NK-92 treated with Interleukin-12 subunit alpha and Interleukin-12 subunit beta, amount 100 ng/mL, for 24 hours (cell line): ENCODE data around the gene NEURL1.

Experiments
- DNase-seq: peaks from one replicate; lab custom pipeline; 2025; lab: John Stamatoyannopoulos, UW

Gene NEURL1

DNA sequence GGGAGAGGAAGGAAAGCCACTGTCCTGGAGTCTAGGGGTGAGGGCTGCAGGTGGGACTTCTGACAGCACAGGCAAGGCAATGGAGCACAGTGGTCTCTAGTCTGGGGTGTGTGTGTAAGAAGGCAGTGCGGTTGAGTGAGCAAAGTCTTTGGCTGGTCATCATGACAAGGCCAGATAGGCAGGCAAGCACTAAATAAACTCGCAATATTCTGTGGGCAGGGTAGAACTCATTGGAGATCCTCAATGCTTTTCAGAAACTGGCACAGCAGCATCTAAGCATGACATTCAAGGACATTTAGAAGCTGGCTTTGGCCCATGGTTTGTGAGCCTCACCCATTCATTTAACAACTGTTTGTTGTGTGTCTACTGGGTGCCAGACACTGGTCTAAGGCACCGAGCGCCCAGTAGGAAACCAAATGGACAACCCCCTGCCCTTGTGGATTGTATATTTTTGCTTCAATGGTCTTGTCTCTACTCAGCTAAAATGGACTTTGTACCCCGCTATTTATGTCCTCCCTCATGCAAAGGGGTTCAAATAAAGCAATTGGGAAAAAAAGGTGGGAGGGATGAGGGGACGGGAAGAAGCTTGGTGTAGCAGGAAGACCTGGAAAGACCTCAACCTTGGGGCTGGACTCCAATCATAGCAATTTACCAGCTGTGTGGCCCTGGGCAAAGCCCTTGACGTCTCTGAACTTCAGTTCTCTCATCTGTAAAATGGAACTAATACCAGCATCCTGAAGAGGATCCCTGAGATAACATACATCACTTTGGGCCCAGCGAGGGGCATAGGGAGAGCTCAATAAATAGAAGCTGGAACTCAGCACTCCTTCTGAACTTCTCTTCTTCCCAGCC is 116.0 kb downstream of the NEURL1 start:
- no peak for DNase-seq

DNA sequence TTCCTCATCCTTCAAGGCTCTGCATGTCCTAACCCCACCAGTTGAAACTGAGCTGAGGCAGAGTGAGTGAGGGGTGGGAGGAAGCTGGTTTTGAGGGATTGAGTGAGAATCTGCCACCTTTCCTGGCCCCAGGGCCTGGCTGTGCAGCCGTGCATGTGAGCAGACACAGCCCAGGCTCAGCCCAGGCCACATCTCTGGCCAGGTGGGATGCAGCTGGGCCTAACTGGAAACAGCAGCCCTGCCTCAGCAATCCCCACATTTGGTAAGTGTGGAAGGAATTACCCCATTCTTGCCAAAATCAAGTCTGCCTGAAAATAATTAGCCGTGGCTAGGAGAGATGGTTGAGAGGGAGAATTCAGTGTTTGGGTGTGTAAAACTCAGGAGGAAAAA is 116.6 kb downstream of the NEURL1 start:
- DNase-seq, result no peak

DNA sequence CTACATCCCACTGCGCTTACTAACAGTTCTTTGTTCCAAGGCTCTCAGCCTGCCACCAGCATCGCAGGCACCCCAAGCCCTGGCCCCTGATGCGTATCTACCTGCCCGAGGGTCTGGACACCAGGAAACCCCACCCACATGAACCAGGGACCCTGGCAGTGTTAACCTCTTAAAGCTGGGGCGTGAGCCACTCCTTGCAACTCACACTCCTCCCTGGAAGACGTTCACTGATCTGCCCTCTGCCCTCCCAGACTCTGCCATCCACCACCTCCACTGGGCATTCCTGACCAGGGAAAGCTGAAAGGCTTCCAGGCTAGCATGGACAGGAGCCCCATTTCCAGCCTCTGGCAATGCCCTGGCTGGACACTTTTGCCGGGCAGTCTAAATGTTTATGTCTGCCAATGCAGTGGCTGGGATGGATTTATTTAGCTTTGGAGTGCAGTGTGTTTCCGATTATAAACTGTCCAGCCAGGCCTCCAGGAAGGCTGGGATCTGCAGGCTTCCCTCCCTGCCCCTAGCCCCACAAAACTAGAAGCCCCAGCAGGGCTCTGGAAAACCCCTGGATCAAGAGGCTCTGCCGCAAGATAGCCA is 117.5 kb downstream of the NEURL1 start:
- no peak for DNase-seq

DNA sequence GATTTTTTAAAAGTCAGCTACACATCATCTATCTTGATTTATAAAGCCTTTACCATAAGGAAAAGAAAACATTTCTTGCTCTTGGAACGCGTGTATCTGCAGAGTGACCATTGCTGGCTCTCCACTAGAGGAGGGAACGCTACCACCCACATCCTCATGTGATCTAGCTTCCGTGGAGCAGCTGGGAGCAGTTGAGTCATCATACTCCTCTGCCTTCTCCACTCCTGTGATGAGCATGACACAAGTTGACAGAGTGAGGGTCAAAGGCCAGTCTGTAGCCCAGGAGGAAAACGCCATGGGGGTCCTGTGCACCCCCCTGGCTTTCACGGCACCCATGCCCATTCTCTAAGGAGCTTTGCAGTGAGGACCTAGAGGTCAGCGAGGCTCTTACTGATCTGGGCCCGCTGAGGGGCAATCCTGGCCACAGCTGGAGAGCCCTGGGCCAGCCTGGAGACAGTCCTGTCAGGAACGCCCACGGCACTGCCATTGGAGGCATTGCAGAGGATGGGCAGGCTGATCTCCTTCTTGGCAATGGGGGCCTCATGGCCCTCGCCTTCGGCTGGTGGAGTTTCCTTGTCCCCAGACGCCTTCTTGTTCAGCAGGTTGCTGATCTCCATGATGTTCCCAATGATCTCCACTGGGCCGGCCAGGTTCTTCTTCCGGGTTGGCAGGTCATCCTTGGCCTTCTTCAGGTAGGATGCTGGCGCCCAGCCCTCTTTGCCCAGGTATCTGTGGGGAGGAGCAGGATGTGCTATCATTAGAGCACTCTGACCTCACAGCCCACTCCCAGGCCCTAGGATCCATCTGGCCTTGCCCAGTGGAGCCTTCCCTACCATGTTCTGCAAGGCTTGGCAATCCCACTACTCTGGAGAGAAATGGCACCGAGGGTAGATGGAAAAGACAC is 119.2 kb downstream of the NEURL1 start:
- DNase-seq, result no peak

DNA sequence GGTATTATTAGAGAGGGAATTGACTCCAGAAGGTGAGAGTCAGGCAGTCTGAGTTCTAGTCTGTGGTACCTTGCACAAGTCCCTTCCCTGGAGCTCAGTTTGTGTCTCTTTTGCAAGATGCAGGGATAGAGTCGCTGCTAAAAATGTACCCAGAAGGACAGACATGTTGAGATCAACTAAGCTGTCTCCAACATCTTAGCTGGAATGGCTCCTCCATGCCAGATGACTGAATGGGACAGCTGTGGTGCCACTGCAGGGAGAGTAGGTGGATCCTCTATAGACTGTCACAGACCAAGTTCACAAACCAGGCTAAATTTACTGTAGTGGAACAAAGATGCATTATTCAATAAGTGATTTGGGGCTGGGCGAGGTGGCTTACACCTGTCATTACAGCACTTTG is 120.1 kb downstream of the NEURL1 start:
- no peak for DNase-seq

DNA sequence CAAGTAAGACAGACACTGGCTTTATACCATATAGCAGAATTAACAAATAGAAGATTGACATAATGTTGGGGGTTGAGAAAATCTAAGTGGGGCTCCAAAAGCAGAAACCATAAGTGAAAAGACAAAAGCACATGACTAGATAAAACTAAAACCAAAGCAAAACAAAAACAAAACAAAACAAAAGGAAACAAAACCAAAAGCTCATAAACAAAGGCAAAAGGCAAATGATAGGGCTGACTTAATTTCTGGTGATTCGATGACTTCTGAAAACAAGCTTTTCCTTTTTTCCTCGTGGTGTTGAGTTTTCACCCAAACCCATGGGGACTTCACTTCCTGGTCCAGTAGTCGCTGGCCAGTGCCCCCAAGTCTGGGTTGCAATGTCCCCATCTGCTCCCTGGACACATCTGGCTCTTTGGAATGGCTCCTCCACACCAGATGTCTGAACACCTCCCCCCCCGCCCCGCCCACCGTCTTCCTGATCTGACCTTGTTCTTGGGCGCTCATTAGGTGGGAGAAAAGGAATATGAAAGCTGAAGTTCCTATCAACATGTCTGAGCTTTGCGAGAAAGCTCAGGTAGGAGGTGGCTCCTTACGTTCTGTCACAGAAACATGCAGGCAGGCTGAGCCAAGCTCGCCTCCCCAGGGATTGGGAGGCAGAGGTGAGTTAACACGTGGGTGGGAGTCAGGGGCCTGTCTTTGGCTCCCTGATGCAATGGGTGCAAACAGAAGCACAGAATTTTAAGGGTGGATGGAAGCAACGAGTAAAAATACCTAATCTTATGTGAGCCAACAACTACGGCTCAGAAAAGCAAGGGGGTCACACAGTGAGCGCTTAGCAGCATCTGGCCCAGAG is 121.0 kb downstream of the NEURL1 start:
- DNase-seq, result no peak

DNA sequence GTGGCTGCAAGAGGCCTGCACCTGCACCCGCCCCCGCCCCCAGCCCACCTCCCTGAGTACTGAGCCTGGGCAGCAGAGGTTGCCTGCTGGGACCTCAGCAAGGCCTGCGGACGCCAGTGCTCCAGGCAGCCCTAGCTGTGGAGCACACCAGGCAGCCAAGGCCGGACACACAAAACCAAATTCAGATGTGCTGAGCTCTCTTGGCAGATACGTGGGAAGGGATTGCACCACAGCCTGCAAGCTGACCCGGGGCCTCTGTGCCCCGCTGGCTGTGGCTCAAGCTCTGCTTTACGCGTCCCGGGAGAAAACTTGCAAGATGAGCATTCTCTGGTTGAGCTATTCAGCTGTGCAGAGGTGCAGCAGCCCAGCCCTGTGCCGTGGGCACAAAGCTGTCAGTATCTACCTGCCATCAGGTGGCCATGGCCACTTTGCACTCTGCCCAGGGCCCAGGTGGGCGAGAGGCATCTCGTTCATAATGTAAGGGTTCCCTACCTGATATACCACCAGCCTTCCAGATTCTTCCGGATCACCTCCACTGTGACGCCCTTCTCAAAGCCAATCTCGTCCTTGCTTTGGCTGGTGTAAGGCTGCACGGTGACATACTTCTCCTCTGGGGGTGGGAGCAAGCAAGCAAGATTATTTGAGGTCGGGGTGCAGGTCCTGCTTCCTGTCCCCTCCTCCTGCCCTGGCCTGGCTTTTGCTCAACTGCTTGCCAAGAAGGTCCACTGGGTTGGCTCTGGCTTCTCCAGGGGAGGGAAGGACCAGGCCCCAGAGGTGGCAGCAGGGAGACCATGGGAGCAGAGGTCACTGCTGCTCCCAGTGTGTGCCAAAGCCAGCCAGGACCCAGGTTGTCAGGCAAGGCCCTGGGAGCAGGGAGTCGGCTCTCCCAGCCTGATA is 123.4 kb downstream of the NEURL1 start:
- DNase-seq, result no peak

DNA sequence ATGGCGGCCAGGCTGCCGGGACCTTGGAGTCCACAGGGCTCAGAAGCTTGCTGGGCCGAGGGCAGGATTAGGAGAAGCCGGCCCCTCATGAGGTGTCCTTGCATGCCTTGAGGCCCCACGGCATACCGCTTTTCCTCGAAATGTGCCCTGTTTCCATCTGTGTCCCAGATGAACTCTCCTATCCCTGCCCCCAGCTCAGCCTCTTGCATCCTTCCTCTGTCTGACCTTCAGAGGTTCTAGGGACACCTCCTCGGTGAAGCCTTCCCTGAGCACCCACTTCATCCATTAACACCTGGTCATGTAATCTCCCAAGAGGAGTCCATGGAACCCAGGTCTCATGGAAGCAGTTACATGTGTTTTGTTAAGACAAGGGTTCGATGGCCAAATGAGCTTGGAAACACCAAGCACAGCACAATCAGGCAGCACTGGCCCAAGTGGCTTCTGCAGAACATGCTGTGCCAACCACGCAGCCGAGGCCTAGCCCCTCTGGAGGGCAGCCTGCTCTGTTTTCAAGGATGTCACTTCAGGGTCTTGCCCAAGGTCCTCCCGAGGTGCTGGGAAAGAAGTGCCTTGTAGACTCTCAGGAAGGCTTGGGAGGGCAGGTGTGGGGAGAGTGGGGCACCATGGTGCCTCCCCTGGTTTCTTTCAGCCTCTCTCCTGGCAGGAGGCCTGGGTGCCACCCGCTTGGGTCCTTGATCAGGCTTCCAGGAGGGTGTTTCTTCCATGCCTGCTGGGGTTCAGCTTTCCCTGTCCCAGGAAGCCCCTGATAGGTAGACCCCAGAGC is 124.3 kb downstream of the NEURL1 start:
- no peak for DNase-seq

DNA sequence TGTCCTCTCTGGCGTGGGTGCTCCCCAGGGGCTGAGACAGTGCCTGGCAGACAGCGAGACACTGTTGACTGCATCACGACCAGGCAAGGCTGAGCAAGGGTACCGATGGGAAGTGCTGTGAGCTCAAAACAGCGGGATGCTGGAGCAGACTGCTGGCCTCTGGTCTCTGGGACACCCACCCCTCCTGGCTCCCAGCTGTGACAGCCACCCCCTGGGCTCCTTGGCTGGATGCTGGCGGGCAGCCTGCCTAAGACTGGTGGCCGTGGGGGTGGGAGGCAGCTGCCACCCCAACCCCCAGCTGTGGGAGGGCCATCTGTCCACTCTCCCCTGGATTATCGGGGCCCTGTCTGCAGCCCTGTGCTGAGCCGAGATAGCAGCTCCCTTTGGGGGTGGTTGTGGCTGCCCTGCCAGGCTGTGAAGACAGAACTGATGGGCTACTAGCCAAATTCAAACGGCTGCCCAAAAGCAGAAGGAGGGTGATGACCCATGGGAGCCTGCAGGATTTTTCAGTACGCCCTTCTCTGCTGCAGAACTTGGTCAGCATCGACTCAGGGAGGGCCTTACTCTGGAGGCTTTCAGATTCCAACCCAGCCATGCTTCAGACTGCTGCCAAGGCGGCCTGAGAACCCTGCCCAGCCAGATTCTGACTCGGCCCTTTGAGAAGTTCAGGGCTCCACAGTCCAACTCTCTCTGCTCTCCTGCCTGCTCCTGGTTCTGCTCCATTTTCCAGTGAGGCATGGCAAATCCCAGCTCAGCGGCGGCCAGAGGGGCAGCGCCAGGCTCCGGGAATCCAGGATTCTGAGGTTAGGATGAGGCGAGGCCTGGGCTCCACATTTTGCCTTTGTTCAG is 125.3 kb downstream of the NEURL1 start:
- no peak for DNase-seq

DNA sequence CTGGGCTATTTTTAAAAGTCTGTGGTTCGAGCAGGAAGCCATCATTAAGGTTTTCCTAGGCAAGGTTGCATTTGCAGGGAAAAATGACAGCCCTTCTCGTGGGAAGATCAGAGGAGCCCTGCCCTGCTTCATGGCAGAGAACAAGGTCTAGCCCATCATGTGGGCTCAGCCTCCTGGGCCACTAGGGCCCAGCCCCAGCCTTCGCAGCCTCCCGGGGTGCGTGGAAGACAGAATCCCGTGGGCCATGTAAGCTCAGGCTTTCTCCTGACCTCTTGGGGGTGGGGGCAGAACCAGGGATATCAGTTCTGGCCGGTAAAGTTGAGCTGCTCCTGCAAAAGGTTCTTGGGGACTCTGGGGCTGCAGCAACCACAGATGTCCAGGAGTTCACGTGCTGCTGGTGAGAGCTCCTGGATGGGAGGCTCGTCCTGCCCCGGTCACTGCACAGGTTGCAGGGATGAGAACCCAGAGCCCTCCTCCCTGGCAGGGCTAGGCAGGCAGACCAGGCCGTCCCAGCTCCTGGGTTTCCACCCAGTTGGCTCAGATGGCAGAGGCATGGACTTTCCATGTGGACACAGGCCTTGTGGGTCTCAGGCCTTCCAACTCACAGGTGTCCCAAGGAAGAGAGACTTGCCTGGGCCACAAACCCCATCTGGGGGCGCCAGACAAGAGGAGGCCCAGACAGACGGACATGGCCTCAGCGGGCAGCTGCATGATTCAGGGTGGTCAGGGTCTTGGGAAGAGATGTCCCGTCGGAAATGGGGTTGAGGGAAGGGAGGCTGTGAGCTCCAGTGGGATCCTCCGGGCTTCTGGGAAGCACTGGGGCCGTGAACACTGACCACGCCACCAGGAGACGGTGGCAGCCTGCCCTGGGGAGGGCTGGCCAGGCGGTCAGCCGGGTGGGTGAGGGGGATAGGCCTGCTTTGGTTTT is 126.2 kb downstream of the NEURL1 start:
- DNase-seq, result no peak

DNA sequence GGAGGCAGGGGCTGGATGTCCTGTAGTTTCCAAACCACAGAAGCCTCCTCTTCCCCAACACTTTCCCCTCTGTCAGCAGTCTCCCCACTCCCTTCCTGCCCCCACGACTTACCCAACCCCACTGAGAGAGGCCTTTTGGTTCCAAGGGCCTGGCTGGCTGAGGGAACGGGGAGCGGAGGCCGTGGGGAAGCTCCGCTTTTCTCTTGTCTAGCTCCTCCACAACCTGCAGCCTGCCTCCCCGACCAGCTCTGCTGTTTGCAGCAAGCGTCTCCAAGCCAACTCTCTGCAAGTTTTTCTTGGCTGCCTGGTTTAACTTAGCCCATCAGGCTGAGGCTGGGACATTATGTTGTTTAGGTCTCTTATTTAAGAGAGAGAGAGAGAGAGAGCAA is 126.8 kb downstream of the NEURL1 start:
- DNase-seq, result no peak

DNA sequence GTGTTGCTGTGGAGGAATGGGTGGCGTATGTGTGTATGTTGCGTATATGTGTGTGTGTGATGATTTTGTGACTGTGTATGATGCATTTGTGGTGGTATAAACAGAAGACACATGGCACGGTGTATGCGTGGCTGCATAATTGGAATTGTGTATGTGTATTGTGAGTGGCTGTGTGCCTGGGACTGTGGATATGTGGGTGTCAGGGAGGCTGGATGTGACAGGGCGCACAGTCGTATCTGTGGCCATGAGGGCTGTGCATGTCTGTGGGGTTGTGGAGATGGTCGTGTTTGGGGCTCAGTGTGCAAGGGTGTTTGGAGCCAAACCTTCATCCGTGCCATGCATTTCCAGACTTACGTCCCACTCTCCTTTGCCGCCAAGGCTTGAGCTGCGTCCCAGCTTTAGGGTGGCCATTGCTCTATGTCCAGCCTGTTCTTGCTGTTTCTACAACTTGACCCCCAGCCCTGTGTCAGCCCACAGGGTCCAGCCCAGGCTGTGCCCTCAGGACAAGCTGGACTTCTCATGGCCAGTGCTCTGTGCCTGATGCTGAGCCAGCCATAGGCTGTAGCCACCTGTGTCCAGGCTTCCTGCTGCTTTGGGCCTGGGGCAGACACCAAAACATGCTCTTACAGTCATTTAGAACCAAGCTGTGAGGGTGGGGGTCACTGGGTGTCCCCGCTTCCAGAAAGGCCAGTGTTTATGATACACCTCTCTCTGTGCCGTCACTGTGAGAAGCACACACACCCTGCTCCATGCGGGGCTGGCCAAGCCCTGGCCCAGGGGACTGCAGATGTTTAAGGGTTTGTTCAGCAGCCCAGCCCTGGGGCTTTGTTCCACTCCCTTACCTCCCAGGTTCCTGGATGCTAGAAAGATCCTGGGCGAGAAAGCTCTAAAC is 127.6 kb downstream of the NEURL1 start:
- no peak for DNase-seq

DNA sequence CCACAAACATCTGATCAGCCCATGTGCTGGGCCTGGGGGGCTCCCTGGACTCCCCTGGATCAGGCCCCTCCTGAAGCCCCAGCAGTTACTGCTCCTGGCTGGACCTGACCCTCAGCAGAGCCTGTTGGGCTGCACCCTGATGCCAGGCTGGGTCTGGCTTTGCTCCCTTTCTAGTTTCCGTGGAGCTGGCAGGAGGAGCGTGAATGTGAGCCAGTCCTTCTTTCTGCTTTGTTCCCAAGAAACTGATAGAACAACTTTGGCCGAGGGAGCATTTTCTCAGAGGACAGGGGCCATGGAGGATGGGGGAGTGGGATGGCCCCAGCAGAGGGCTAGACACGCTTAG is 128.2 kb downstream of the NEURL1 start:
- DNase-seq, result no peak

DNA sequence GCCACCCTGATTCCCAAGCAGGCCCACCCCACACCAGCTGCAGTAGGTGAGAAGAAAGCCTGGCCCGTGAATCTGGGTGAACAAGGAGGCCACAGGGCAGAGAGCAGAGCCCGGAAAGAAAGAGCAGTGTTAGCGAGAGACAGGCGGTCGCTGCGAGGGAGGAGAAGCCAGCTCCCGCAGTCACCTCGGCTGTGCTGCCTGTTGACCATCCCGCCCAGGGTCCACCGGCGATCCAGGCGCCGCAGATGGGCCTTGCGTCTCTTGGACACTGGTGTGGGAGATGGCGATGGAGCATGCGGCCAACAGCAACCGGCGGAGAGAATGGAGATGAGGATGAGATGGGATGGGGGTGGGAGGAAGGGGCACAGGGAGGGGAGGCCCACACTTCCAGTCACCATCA is 128.8 kb downstream of the NEURL1 start:
- DNase-seq, result no peak

DNA sequence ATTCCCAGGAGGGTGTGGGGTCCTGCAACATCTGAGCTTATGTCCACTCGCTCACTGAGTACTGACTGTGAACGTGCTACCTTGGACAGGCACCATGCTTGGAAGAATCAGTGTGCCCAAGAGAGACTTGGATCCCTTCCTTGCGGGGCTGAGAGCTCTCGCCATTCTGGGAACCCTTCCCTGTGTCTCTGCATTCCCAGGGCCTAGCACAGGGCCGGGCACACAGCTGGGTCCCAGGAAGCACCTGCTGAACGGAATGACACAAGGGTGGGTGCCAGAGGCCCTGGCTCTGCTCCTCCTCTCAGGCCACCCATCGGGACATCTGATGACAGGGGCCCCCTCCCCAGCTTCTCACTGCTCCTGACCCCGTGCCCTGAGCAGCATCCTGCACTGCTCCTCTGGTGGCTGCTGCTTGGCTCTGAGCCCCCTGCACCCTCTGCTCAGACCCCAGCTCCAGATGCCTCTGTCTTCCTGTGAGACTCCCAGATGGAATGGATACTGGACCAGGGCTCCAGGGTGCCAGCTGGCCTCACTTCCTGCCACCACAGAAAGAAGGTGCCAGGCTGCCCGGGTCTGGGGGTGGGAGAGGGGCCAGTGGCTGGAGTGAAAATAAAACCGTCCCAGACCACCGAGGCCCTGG is 129.6 kb downstream of the NEURL1 start:
- DNase-seq, result no peak

DNA sequence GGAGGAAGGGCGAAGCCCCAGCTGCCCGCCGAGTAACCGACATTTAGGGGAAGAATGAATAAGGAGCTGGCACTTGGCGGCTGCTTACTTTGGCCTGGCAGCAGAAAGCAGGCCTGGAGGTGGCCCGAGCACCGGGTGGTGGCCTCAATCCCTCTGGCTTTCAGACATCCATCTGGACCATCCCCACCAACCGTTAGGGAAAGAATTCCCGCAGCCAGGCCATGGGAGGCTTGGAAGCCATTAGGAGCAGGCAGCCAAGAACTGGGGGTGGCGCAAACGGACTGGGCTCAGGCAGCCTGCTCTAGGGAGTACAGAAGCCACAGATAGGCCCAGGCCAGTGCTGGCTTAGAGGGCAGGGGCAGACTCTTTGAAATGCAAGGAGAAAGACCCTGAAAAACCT is 132.7 kb downstream of the NEURL1 start:
- no peak for DNase-seq
